Adrenal gland (tissue), 5 donors: Measurements from ENCODE around the gene SFI1.

Experiments used
- CTCF ChIP-seq, 6 experiments: fragments of 450-650 bp in 4 of 6; fragments of 200-600 bp in 2 of 6; sonication (generic) in 1 of 6; IDR thresholded peaks; 1 replicate in 5 of 6; 2 replicates in 1 of 6; pipeline versions ENCODE4 v1.5.1 to v1.8.0; 2016 to 2021; ENCODE audit warnings: antibody characterized with exemption in 6 of 6, mild to moderate bottlenecking in 2 of 6, moderate library complexity in 1 of 6
- POLR2A ChIP-seq, 2 donors: fragments of 450-650 bp; IDR thresholded peaks; one replicate each; pipeline ENCODE4 v1.6.1; 2017; ENCODE audit warnings: antibody characterized with exemption in 2 of 2, mild to moderate bottlenecking in 2 of 2, moderate library complexity in 1 of 2
- donor health status: DM: no; HTN: no; CAD: no.

GRCh38 chr22:31603574-31603973 is 107.2 kb downstream of the SFI1 start:
- TF ChIP-seq CTCF (IDR thresholded peaks at IDR 0.05) (no peak), POLR2A (IDR thresholded peaks at IDR 0.05) (no peak)
